Measurements from ENCODE around the gene OBSCN. TPM values are rescaled to one million over a fixed set of nuclear protein-coding genes. Genes with fewer than 3 reads are reported as not detected.

The OBSCN gene
- total RNA-seq, 4 donors from 2014 or later, result 15.0 to 46.6 (median 34.4) TPM

DNA sequence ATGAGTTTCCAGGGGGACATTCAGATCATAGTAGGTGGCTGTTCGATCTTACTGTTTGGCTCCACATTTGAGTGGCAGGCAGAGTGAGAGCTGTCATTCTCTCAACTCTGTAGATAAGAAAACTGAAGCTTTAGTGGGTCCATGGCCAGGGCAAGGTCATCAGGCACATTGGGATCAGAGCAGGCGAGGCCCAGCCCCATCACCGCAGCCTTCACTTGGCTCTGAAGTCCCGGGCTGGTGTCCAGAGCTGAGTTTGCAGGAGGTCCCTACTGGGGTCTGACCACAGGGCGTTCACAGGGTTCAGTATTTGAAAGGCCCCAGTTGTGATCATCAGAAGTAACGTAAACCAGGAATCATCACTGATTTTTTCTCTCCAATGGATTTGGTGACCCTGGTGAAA lies 76.7 kb downstream of the OBSCN start:
- Histone ChIP-seq H3K9me3 (no peaks in the 10 kb centered on the region), H3K27me3 (no peaks in the 10 kb centered on the region), H3K27ac (no peak overlapping the region), H3K36me3 (peaks cover 51% of the 10 kb centered on the region), H3K4me3 (no peak overlapping the region), H3K4me1 (no peaks in the 10 kb centered on the region)
- TF ChIP-seq POLR2AphosphoS5 (IDR thresholded peaks at IDR 0.05), result no peak
- TF ChIP-seq, protein P1, sequence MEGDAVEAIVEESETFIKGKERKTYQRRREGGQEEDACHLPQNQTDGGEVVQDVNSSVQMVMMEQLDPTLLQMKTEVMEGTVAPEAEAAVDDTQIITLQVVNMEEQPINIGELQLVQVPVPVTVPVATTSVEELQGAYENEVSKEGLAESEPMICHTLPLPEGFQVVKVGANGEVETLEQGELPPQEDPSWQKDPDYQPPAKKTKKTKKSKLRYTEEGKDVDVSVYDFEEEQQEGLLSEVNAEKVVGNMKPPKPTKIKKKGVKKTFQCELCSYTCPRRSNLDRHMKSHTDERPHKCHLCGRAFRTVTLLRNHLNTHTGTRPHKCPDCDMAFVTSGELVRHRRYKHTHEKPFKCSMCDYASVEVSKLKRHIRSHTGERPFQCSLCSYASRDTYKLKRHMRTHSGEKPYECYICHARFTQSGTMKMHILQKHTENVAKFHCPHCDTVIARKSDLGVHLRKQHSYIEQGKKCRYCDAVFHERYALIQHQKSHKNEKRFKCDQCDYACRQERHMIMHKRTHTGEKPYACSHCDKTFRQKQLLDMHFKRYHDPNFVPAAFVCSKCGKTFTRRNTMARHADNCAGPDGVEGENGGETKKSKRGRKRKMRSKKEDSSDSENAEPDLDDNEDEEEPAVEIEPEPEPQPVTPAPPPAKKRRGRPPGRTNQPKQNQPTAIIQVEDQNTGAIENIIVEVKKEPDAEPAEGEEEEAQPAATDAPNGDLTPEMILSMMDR (IDR thresholded peaks at IDR 0.05), result no peak
- DNase-seq (ENCODE audit: low spot score in 2 of 2), result peak in 1 of 2 donors; percentile 55
- WGBS, result 70% methylated on average over 3 of the region's 6 CpGs

DNA sequence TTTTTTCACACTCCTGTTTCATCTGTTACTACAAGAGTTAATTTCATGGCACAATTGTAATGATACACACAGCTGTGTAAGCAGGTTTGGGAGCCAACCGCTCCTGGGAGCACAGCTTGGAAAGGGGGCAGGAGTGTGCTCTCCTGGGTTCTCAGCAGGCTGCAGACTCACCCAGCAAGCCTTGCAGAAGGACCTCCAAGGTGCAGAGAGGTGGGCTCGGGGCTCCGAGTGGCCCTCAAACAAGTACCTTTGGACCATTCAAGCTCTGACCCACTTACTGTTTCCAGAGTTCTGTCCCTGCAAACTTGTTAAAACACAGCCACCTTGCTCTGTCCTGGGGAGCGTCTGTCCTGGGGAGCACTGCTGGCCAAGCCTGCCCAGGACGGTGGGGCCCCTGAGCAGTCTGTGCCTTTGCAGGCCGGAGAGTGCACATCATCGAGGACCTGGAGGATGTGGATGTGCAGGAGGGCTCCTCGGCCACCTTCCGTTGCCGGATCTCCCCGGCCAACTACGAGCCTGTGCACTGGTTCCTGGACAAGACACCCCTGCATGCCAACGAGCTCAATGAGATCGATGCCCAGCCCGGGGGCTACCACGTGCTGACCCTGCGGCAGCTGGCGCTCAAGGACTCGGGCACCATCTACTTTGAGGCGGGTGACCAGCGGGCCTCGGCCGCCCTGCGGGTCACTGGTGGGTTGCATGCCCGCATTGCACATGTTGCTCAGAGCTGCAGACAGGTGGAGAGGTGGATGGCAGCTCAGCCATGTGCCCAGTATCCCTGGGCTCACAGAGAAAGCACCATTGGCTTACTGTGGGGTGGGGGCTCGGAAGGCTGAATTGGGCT lies 78.0 kb downstream of the OBSCN start:
- DNase-seq (ENCODE audit: low spot score in 2 of 2), result peak; percentile 57 to 75
- Histone ChIP-seq H3K4me3 (no peak overlapping the region), H3K27ac (no peak overlapping the region), H3K36me3 (peaks cover 42% of the 10 kb centered on the region), H3K27me3 (no peaks in the 10 kb centered on the region), H3K4me1 (no peaks in the 10 kb centered on the region), H3K9me3 (no peaks in the 10 kb centered on the region)
- WGBS, result 94% methylated on average over 13 of the region's 26 CpGs
- TF ChIP-seq EP300 (IDR thresholded peaks at IDR 0.05), result no peak
- no peak for TF ChIP-seq POLR2A (IDR thresholded peaks at IDR 0.05)
- no peak for TF ChIP-seq POLR2AphosphoS5 (IDR thresholded peaks at IDR 0.05)
- TF ChIP-seq, protein P1 (IDR thresholded peaks at IDR 0.05), result no peak

DNA sequence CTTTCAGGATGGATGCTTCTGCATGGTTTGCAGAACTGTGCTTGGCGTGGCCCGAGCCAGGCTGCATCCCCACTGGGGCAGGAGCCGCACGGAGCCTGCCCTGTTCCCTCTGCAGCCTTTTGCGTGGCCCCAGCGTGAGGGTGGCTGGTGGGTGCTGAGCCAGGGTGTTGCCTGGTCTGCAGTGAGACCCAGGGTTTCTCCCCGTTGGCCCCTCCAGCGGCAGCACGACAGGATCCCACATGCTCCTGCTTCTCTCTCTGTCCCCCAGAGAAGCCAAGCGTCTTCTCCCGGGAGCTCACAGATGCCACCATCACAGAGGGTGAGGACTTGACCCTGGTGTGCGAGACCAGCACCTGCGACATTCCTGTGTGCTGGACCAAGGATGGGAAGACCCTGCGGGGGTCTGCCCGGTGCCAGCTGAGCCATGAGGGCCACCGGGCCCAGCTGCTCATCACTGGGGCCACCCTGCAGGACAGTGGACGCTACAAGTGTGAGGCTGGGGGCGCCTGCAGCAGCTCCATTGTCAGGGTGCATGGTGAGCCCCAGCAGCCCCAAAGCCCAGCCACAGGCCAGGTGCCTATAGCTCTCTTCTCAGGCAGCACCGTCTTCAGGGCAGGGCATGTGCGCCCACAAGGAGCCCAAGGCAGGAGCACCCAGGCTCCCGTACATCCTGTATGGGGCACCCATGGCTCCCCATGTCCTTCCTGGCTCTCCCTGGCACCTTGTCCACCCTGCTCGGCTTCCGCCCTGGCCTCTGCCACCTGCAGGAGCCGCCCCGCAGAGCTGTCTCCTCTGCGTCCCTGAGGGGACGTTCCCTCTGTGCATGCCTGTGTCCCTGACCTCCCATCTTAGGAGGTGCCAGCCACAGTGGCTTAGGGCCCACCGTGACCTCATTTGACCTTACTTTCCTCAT lies 78.9 kb downstream of the OBSCN start:
- peaks cover 35% of the 10 kb centered on the region for H3K36me3 ChIP-seq
- no peak overlapping the region for H3K4me3 ChIP-seq
- DNase-seq (ENCODE audit: low spot score in 2 of 2), result peak; percentile 54 to 61
- TF ChIP-seq POLR2A (IDR thresholded peaks at IDR 0.05) (no peak), EP300 (IDR thresholded peaks at IDR 0.05) (no peak), POLR2AphosphoS5 (IDR thresholded peaks at IDR 0.05) (no peak)
- TF ChIP-seq, protein P1 (IDR thresholded peaks at IDR 0.05), result no peak
- no peak overlapping the region for H3K27ac ChIP-seq
- WGBS, result 91% methylated on average over 16 of the region's 28 CpGs
- H3K9me3 ChIP-seq, result no peaks in the 10 kb centered on the region
- no peaks in the 10 kb centered on the region for H3K27me3 ChIP-seq
- no peaks in the 10 kb centered on the region for H3K4me1 ChIP-seq

DNA sequence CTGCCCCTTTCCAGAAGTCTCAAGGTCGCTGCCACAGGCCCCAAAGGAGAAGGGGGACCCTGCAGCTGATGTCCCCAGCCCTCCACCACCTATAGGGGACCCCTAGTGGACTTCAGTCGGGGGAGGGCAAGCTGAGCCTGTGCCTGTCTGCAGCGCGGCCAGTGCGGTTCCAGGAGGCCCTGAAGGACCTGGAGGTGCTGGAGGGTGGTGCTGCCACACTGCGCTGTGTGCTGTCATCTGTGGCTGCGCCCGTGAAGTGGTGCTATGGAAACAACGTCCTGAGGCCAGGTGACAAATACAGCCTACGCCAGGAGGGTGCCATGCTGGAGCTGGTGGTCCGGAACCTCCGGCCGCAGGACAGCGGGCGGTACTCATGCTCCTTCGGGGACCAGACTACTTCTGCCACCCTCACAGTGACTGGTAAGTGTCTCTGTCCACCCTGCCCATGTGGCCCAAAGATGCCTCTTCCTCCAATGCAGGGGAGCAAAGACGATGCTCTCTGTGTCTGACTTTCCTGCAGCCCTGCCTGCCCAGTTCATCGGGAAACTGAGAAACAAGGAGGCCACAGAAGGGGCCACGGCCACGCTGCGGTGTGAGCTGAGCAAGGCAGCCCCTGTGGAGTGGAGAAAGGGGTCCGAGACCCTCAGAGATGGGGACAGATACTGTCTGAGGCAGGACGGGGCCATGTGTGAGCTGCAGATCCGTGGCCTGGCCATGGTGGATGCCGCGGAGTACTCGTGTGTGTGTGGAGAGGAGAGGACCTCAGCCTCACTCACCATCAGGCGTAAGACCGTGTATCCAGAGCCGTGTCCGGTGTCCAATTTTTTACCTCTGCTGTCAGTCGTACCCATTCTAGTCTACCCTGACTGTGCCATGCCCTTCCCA lies 79.9 kb downstream of the OBSCN start:
- 93% methylated on average over 18 of the region's 32 CpGs for WGBS

More for the DNA sequence above, 79.9 kb downstream of the OBSCN start:
- Histone ChIP-seq H3K27ac (no peak overlapping the region), H3K4me1 (no peaks in the 10 kb centered on the region), H3K4me3 (no peak overlapping the region), H3K36me3 (peaks cover 27% of the 10 kb centered on the region), H3K27me3 (no peaks in the 10 kb centered on the region), H3K9me3 (no peaks in the 10 kb centered on the region)
- TF ChIP-seq POLR2A (IDR thresholded peaks at IDR 0.05) (no peak), EP300 (IDR thresholded peaks at IDR 0.05) (no peak), POLR2AphosphoS5 (IDR thresholded peaks at IDR 0.05) (no peak)
- TF ChIP-seq, protein P1 (IDR thresholded peaks at IDR 0.05), result no peak
- DNase-seq (ENCODE audit: low spot score in 2 of 2), result peak; percentile 35 to 76

All from suprapubic skin (tissue), 4 donors.